Skeletal muscle tissue (tissue), 4 donors: ENCODE measurements around the gene PLEKHA7. TPM values are rescaled to one million over a fixed set of nuclear protein-coding genes. Genes with fewer than 3 reads are reported as not detected.
"Not testable (repeated sequence)": the region's sequence is repeated elsewhere in the genome, so short reads cannot be mapped to it uniquely, and the experiment has no call there.

Experiments
- H3K27ac ChIP-seq: one replicate; pipeline ENCODE4 v1.7.0; 2013; ENCODE audit warnings: mild to moderate bottlenecking, low read depth, low read length, inconsistent platforms
- H3K27me3 ChIP-seq, 3 donors: one replicate each; pipeline ENCODE4 v1.7.0; 2013; ENCODE audit warnings: low read length in 3 of 3; ENCODE audit not compliant: control insufficient read depth in 3 of 3, insufficient read depth in 3 of 3
- H3K36me3 ChIP-seq, 3 donors: one replicate each; pipeline ENCODE4 v1.7.0; 2013; ENCODE audit warnings: low read length in 3 of 3; ENCODE audit not compliant: control insufficient read depth in 3 of 3, insufficient read depth in 3 of 3
- H3K4me1 ChIP-seq, 3 donors: one replicate each; pipeline ENCODE4 v1.7.0; 2013; ENCODE audit warnings: low read length in 3 of 3, mild to moderate bottlenecking in 3 of 3; ENCODE audit not compliant: control insufficient read depth in 3 of 3, insufficient read depth in 3 of 3
- H3K4me3 ChIP-seq, 3 donors: one replicate each; pipeline ENCODE4 v1.7.0; 2013; ENCODE audit warnings: low read length in 3 of 3
- H3K9ac ChIP-seq, 3 donors: one replicate each; pipeline ENCODE4 v1.7.0; 2013; ENCODE audit warnings: low read length in 3 of 3, mild to moderate bottlenecking in 3 of 3, moderate library complexity in 2 of 3, low read depth in 1 of 3
- H3K9me3 ChIP-seq, 3 donors: one replicate each; pipeline ENCODE4 v1.7.0; 2013; ENCODE audit warnings: low read length in 3 of 3; ENCODE audit not compliant: control insufficient read depth in 3 of 3
- total RNA-seq: library from RNA; depleted of rRNA; stranded (reverse); fragments of >200 nt; gene quantifications from one replicate; pipeline ENCODE4 v1.2.3, GENCODE V29; 2014
- donor health status: Osteomylitis.

Gene PLEKHA7
- total RNA-seq, 1 donor from 2014 or later = 5.2 TPM

DNA sequence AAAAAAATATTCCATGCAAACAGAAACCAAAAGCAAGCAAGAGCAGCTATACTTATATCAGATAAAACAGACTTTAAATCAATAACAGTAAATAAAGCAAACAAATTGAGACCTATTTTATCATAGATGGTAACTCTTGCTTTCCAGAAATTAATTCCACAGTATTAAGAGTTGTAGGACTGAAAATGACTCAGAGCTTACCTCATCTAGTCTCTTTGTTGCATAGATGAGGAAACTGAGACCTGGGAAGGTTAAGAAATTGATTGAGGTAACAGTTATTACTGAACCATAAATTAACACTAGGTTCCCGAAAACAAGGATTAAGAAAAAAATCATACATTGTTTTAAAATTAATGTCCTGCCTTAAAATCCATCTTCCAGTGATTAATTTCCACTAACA is 123.8 kb downstream of the PLEKHA7 start:
- Histone ChIP-seq H3K9me3 (peaks cover 0 to 4% (median 3%) of the 10 kb centered on the region in 3 donors), H3K4me3 (no peak overlapping the region), H3K27ac (no peak overlapping the region), H3K4me1 (no peaks in the 10 kb centered on the region), H3K9ac (no peak overlapping the region), H3K27me3 (no peaks in the 10 kb centered on the region), H3K36me3 (no peaks in the 10 kb centered on the region)

DNA sequence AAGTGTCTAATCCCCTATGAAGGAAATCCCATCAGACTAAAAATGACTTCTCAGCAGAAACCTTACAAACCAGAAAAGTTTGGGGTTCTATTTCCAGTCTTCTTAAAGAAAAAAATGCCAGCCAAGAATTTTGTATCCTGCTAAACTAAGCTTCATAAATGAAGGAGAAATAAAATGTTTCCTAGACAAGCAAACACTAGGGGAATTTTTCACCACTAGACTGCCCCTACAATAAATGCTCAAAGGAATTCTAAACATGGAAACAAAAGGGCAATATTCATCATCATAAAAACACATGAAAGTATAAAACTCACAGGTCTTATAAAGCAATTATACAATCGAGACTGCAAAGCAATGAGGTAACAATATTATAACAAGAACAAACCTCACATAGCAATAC is 124.3 kb downstream of the PLEKHA7 start:
- no peak overlapping the region for H3K9ac ChIP-seq
- no peaks in the 10 kb centered on the region for H3K36me3 ChIP-seq
- H3K9me3 ChIP-seq = peaks cover 0 to 4% (median 3%) of the 10 kb centered on the region in 3 donors
- no peaks in the 10 kb centered on the region for H3K4me1 ChIP-seq
- no peaks in the 10 kb centered on the region for H3K27me3 ChIP-seq
- H3K4me3 ChIP-seq = no peak overlapping the region
- no peak overlapping the region for H3K27ac ChIP-seq

DNA sequence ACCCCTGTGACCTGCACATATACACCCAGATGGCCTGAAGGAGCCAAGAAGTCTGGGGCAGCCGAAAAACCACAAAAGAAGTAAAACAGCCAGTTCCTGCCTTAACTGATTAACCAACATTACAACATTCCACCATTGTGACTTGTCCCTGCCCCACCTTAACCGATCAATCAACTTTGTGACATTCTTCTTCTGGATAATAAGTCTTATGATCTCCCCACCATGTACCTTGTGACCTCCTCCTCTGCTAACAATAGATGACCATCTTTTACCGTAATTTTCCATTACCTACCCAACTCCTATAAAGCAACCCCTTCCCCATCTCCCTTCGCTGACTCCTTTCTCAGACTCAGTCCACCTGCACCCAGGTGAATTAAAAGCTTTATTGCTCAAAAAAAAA is 125.2 kb downstream of the PLEKHA7 start:
- H3K27ac ChIP-seq, H3K9ac ChIP-seq, H3K27me3 ChIP-seq, H3K9me3 ChIP-seq, H3K4me3 ChIP-seq, H3K4me1 ChIP-seq, H3K36me3 ChIP-seq: not testable (repeated sequence)

DNA sequence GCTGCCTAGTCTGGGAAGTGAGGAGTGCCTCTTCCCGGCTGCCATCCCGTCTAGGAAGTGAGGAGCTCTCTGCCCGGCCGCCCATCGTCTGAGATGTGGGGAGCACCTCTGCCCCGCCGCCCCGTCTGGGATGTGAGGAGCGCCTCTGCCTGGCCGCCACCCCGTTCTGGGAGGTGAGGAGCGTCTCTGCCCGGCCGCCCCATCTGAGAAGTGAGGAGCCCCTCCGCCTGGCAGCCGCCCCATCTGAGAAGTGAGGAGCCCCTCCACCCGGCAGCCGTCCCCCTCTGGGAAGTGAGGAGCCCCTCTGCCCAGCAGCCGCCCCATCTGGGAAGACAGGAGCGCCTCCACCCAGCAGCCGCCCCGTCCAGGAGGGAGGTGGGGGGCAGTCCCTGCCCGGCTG is 126.3 kb downstream of the PLEKHA7 start:
- H3K27me3 ChIP-seq, H3K27ac ChIP-seq, H3K4me3 ChIP-seq, H3K9me3 ChIP-seq, H3K9ac ChIP-seq, H3K36me3 ChIP-seq, H3K4me1 ChIP-seq: not testable (repeated sequence)

- H3K4me1 ChIP-seq = peaks cover 8 to 12% (median 9%) of the 10 kb centered on the region in 3 donors
- H3K27ac ChIP-seq = no peak overlapping the region
Measured at GRCh38 chr11:16883174-16883573, 131.0 kb downstream of the PLEKHA7 start.

GRCh38 chr11:16881766-16882165 is 132.4 kb downstream of the PLEKHA7 start:
- peaks cover 8 to 12% (median 9%) of the 10 kb centered on the region in 3 donors for H3K4me1 ChIP-seq
- H3K27me3 ChIP-seq = no peaks in the 10 kb centered on the region
- peak overlapping the region in 2 of 3 donors; percentile 18 to 22 for H3K9ac ChIP-seq
- H3K4me3 ChIP-seq = no peak overlapping the region
- H3K27ac ChIP-seq = no peak overlapping the region
- no peaks in the 10 kb centered on the region for H3K9me3 ChIP-seq
- no peaks in the 10 kb centered on the region for H3K36me3 ChIP-seq

More at GRCh38 chr11:16883174-16883573, 131.0 kb downstream of the PLEKHA7 start:
- Histone ChIP-seq H3K27me3 (no peaks in the 10 kb centered on the region), H3K4me3 (no peak overlapping the region), H3K9ac (no peak overlapping the region), H3K36me3 (no peaks in the 10 kb centered on the region), H3K9me3 (no peaks in the 10 kb centered on the region)

DNA sequence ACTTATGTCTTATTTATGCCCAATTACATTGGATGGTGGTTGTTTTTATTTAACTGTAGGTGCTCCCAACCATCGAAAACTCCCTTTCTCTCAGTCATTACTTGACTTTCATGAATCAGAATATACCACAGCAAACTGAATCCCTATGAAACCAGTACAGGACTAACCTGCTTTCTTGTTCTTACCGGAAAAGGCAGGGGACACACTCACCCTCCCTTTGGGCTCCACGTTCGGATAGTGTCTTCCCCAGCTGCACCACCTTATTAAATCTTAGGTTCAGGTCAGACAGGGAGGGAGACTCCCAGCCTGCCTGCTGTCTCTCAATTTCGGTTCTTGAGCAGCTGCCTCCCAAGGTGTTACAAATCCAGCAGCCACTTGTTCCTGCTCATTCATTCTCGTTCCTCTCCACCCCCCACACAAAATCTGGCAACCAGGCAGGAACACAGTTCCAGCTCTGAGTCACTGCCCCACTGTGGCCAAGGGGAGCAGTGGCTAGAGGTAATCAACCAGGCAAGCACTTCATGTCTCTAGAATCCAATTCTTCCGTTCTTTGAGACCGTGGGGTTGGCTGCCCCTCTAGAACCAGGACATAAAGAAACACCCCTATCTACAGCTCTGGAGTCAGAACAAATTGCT is 133.0 kb downstream of the PLEKHA7 start:
- H3K27me3 ChIP-seq = no peaks in the 10 kb centered on the region
- H3K9ac ChIP-seq = peak overlapping the region in 2 of 3 donors; percentile 22 to 41
- no peak overlapping the region for H3K27ac ChIP-seq
- no peaks in the 10 kb centered on the region for H3K9me3 ChIP-seq
- no peaks in the 10 kb centered on the region for H3K36me3 ChIP-seq
- peaks cover 8 to 12% (median 9%) of the 10 kb centered on the region in 3 donors for H3K4me1 ChIP-seq
- peak overlapping the region in 2 of 3 donors; percentile 25 to 46 for H3K4me3 ChIP-seq

DNA sequence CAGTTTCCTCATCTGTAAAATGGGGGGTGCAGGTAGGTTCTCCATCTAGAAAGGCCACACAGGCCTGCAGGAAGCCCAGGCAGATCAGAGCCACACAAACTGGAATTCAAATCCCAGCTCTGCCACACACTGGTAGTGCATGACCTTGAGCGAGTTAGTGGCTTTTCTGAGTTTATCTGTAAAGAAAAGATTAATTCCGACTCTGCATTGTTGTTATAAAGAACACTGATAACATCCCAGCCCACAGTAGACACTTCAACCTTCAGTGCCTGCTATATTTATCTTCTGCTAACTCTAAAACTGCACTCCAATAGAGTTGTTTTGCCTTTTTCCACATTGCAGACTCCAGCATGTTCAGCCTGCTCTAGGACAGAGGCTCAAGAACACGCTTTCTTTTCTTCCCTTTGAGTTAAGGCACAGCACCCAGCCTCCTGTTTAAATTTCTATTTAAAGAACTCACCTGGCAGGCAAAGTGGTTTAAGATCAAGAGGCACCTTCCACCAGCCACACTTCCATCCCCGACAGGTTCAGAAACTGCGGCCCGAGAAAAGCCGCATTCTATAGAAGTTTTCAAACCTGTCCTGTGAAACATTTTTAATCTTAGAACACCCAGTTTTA is 133.9 kb downstream of the PLEKHA7 start:
- H3K4me3 ChIP-seq = no peak overlapping the region
- no peaks in the 10 kb centered on the region for H3K36me3 ChIP-seq
- H3K27me3 ChIP-seq = no peaks in the 10 kb centered on the region
- peaks cover 8 to 12% (median 9%) of the 10 kb centered on the region in 3 donors for H3K4me1 ChIP-seq
- H3K9me3 ChIP-seq = no peaks in the 10 kb centered on the region
- H3K27ac ChIP-seq = no peak overlapping the region
- no peak overlapping the region for H3K9ac ChIP-seq

DNA sequence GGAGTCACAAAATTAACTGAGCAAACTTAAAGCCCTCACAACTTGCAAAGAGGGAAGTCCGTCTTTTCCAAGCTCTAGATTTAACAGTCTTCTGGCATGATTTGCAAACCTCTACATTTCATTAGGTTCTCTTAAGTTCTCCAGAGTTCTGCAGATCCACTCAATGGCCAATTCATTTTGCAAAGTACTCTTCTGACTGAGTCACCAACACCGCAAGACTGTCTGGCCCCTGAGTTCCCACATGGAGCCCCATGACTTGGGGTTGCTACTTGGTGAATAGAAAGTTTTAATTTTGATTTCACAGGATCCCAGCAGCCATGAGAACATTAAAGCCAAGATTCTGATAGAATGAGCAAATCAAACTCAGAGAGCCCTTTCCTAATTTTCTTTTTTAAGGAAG is 134.5 kb downstream of the PLEKHA7 start:
- Histone ChIP-seq H3K9ac (no peak overlapping the region), H3K9me3 (no peaks in the 10 kb centered on the region), H3K27me3 (no peaks in the 10 kb centered on the region), H3K4me1 (peaks cover 8 to 12% (median 9%) of the 10 kb centered on the region in 3 donors), H3K36me3 (no peaks in the 10 kb centered on the region), H3K27ac (no peak overlapping the region), H3K4me3 (no peak overlapping the region)

DNA sequence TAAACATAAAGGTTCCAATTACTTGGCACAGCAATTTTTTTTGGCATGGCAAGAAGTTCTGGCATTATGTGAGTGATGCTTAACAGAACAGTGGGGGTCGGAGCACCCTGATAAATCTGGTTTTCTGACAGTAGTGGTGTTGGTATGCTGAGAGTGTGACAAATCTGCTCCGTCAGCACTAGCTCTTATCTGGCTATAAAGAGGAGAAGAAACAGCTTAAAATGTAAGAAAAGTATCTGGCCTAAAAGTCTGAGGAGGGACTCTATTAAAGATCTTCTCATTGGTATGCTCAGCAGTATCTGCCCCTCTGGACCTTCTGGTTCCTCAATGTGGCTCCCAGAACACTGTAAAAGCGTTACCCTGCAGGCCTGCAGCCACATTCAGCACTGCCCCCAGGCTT is 137.4 kb downstream of the PLEKHA7 start:
- Histone ChIP-seq H3K4me3 (no peak overlapping the region), H3K27ac (no peak overlapping the region), H3K36me3 (no peaks in the 10 kb centered on the region), H3K9me3 (no peaks in the 10 kb centered on the region), H3K27me3 (no peaks in the 10 kb centered on the region), H3K9ac (no peak overlapping the region), H3K4me1 (peaks cover 8 to 11% (median 9%) of the 10 kb centered on the region in 3 donors)
